Stimulated activated CD8-positive, alpha-beta memory T cell treated with anti-CD3 and anti-CD28 coated beads, Interleukin-15, amount 100 ng/mL, for 4 hours (primary cell): ENCODE data around the gene ALDOC.
"Not testable (repeated sequence)": the region's sequence is repeated elsewhere in the genome, so short reads cannot be mapped to it uniquely, and the experiment has no call there.

ENCODE experiments used
- DNase-seq, 2 donors: peaks; one replicate each; pipeline ENCODE4 v3.0.0-alpha.2; 2020; ENCODE audit warnings: low read depth in 2 of 2

ALDOC gene

DNA sequence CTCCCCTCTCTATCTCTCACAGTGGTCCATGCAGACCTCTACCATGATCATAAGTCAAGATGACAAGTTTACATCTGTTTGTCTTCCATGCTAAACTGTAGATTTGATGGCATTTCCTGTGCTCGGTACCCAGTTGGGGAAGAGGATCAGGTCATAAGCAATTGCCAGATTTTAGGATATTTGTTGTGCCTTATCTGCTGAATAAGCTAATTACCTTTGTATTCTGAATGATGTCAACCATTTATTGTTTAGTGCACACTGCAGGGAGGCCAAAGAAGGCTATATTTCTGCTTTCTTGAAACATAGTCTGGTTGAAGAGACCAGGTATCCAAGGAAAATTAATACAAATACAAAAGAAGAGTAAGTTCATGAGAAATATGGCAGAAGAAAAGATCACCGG is 5.8 kb upstream of the ALDOC start:
- DNase-seq = no peak

DNA sequence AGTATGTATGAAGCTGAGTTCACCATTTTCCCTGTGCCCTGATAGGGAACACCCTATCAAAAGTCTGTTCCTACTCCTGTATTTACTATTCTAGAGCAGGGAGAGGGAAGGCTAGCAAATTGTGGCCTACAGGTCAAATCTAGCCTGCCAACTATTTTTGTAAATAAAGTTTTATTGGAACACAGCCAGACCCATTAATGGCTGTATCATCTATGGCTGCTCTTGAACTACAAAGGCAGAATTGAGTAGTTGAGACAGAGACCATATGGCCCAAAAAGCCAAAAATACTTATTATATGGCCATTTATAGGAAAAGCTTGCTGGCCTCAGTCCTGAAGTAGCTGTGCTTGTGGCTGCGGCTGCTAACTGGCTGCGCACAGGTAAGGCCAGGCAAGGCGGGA is 4.3 kb upstream of the ALDOC start:
- DNase-seq = no peak

DNA sequence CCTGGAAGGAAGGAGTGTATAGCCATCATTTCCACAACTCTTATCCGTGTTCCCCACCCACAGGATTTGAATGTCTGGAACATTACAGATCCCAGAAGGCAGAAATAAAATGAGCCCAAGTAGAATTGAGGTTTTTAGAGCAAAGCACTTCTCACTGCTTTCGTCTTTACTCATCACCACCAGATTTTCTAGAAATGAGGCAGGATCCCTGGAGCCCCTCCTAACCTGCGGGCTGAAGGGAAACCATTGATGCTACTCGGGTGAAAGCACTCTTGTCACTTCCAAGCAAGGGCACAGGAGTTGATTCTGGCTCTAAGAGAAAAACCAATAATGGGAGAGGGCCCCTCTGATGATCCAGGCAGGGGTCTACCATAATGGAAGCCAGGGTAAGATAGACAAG is 2.8 kb upstream of the ALDOC start:
- DNase-seq = no peak

DNA sequence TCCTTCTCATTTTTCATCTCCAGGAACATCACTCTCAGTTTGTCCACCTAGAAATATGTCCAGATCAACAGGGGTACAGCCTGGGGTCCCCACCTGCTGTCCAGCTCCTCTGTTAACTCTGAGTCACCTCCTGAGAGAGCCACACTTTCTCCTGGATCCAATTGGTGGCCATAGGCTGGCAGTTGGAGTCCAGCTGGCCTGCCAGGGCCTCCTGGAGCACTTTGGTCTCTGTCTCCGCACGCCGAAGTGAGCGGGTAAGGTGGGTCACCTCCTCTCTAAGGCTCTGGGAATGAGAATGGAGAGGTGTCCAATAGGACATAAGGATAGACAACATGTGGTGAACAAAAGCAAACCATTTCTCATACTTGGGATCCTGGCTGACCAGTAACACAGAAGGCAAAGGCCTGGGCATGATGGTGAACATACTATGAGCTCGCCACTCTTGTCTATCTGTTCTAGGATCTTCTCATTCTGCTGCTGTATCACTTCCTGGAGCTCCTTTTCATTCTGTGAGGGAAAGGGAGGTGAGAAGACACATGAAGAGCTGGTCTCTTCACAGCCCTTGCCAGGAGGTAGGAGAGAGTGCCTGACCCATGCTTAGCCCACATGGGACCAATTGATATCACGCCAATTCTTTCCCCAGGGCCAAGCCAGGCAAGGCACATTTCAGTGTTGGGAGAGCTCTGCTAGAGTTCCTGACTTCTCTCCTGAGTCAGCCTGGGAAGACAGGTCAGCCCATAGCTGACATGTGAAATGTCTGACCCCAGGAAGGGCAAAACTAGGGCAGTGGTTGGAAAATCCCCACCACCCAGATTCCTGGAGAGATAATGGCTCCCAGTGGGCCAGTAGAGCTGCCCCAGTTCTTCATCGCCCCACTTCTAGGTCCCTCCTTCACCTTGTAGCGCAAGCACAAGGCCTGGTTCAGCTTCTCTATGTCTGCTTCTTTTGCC is 1.8 kb upstream of the ALDOC start:
- DNase-seq = no peak

DNA sequence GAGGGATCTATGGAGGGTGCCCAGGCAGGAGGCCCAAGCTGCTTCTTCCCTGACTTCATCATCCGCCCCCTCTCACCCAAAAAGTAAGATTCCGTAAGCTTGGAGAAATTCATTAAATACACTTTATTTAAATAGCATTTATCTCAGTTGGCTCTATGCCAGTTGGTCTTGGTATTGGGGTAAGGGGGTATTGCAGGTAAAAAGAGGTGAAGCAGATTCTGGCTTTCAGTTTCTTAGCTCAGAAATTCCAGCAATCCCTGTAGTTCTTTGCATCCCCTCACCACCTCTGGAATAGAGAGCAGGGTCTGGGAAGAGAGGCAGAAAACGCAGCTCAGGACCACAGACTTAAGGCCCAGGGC is 750 bp upstream of the ALDOC start:
- no peak for DNase-seq

DNA sequence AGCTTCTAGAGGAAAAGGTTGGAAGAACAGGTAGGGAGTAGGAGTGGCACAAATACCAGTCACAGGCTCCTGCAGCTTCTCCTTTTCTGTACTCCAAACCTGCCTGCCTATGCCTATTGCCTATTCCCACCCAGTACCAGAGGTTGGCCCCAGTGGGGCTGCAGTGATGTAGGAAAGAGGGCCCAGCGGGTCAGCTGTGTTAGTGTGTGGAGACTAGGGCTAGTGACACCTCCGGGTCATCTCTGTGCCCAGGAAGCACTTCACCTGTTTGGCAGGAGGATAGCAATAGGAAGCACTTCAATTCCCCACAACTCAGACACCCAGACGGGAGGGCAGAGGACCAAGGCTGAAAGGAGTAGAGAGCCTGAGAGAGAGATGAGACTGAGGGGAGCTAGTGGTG is 679 bp downstream of the ALDOC start:
- DNase-seq = not testable (repeated sequence)

DNA sequence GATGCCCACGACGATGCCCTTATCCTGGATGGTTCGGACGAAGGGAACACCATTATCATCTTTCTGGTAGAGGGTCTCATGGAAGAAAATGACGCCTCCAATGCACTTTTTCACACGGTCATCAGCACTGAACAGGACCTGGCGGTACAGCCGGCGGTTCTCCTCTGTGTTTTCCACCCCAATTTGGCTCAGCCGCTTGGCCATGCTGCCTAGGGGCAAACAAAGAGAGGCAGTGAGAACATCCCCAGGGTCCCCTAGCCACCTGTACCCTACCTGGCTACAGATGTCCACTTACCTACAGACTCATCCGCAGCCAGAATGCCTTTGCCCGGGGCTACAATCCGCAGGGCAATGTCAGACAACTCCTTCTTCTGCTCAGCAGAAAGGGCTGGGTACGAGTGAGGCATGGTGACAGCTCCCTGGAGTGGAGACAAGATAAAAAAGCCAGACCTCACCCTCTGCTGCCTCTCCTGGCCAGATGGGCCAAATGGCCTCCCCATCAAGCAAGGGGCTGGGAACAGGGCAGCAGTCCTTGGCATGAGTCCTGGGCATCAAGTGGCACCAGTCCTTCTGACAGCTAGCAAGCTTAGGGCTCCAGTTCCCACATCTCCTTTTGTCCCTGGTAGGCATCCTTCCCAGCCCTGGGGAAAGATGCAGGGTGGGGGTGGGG is 1.4 kb downstream of the ALDOC start:
- DNase-seq = no peak

DNA sequence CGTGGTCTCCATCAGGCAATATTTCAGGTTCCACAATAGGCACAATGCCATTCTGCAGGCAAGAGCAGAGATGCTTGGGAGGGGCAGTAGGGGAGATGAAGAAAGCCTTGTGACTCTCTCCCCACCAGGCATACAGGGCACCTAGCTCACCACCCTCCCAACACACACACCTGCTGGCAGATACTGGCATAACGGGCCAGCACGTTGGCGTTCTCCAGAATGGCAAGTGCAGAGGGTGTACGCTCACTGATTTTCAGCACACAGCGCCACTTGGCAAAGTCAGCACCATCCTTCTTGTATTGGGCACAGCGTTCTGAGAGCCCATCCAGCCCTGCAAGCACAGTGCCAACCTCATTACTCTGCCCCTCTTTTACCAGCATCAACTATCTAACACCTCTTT is 2.2 kb downstream of the ALDOC start:
- DNase-seq = no peak

DNA sequence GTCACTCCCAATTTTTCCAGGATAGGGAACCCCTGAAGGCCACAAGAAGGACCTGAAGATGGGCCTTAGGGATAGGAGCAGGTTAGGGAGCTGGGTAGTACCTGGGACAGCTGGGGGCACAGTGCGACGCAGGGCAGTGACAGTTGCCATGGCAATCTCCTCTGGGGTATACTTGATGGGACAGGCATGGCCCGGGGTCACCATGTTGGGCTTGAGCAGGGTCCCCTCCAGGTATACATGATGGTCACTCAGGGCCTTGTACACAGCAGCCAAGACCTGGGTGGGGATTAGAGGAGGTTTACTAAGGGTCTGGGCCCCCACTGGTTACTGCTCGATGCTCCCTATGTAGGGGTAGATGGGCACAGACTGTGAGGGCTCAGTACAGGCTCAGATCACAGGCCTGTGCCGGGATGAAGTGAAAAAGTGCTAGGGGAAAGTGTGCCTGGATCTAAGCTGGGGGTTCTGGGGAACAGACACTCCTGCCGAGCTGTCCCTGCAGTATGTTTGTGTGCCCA is 2.7 kb downstream of the ALDOC start:
- no peak for DNase-seq

DNA sequence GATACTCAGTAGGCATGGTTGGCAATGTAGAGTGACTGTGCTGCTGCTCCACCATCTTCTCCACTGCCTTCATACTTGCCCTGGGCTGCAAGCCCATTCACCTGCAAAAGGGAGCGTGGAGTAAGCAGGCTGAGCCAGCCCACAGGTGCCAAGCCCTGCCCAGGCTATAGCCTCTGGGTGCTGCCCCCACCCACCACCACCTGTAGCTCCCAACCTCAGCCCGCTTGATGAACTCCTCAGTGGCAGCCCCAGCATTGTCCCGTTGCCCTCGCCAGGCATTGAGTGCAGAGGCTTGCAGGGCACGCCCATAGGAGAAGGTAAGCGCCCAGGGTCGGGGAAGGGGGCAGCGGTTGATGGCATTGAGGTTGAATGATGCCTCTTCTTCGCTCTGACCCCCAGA is 3.2 kb downstream of the ALDOC start:
- DNase-seq = no peak

DNA sequence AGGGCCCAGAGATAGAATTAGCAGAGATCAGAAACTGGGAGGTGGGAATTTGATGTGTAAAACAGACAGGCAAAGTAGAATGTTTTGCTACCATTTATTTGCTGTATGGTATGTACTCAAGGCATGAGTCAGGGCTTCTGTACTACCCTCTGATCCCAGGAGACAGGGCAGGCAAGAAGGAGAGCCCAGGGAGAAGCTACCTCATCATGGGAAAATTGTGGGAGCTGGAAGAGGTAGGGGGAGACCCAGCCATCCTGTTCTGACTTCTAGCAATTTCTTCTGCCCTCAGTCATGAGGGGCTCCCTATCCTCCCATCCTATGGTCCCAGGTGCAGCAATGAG is 3.7 kb downstream of the ALDOC start:
- no peak for DNase-seq

DNA sequence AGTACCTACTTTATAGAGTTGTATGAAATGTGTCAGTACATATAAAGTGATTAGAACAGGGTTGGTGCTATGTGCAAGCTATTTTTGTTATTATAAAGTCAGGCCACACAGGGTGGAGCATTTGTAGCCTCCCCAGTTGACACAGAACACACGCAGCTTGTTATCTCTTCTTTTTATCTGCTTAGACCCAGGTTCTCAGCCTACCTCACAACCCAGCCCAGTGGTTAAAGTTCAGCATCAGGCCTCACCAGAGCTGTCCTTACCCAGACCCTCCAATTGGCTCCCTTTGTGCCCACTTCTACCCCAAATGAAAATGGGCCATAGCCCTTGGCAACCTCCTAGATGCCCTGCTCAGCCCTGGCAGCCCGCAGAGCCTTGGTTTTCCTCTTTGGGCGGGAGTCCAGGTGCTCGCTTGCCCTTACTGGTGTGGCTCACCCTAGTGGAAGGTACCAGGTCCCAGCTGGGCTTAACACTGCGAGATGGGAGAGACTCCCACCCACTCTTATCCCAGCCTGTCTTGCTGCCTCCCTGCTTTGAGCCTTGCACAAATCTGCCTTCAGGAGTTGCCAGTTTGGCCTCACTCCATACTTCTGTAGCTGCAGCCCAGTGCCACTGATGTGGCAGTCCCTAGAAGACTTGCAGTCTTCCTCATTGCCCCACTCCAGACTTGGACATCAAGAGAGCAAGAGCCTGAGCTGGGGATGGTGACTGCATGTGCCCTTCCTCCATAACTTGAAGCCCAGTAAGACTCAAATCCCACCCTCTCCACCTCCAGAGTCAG is 4.2 kb downstream of the ALDOC start:
- DNase-seq = no peak

DNA sequence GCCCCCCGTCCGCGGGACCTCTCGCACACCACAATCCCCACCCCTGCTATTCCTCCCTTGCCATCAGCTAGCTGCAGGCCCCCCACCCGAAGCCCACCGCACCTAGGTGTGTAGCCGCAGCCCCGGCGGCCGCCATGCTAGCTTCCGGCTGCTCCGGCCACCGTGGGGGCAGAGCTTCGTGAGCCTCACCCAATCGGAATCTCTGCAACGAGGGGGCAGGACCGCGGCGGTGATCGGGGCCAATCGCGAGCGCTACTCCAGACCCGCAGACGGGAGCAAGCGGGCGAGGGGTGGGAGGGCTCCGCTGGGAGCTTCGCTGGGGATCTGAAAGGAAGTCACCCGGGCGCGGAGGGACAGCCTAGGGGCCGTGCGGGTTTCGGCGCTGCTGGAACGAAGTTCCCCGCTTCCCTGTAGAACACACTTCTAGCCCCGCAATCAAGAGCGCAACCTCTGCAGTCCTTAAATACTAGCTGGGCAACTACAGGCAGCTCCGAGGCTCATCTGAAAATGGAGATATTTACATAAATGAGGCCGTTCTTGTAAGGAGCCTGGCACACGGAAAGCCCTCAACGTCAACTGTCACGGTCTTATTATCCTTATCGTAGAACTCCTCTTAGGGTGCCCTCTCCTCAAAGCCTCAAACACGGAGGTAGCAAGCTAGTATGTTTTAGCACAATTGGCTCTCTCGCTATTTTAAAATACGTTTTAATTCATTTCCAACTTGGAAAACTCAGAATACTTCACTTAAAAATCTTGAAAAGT is 5.2 kb downstream of the ALDOC start, which contains the start of gene PIGS:
Gene PIGS (minus strand): TSS at position 164 of the 762 bp plus-strand sequence. CDS start 28 bp downstream, at position 136.
- DNase-seq = peak; percentile 79 to 83

DNA sequence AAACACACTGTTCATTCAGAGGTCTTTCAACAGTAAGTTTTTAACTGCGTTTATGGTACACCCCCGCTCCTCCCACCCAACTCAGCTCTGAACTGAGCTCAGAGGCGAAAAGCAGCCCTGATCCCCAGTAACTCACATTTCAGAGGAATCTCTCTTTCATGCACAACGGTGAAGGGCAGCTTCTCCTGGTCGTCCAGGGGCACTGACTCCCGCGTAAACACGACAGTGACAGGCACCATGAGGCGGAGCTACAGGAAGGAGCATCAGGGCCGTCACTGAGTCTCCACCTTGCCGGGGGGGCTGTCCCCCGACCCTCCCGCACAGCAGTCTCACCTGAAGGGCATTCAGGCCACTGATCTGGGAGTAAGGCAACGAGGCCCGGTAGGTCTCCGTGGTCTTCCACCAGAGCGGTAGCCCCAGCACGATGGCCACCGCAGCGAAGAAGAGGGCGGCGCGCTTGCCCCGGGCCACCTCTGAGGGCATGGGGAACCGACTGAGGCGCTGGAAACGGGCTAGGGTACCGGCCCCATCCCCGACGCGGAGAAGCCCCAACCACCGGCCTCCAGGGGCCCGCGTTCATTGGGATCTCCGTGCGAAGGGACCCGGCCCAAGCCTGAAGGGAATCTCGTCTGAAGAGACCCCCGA is 5.9 kb downstream of the ALDOC start:
- peak in 1 of 2 donors; percentile 17 for DNase-seq

DNA sequence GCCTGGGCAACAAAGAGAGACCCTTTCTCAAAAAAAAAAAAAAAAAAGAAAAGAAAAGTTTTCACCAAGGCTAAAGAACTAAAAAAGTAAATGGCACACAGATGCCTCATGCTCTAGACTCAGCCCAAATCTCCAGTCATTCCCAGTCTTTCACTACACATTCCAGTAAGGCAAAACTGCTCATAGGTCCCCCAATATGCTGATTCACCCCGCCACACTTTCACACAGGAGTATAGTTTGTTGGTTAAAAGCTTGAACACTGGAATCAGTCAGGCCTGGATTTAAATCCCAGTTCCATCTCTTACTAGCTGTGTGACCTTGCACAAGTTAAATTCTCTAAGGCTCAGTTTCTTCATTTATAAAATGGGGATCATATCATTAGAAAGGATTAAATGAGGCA is 7.2 kb downstream of the ALDOC start:
- no peak for DNase-seq

DNA sequence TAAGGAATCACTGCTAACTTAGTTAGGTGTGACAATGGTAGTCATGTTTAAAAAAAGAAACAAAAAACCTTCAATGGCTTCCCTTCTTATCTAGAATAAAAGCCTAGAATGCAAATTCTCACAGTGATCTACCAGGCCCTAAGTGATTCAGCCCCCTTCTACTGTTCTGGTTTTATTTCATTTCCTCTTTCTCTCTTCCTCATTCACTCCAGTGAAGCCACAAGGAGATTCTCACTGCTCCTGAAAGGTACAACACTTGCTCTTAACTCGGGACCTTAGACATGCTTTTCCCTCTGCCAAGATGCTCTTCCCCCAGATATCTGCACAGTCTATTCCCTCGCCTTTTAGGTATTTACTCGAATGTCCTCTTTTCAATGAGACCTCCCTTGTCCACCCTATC is 9.1 kb downstream of the ALDOC start:
- no peak for DNase-seq

DNA sequence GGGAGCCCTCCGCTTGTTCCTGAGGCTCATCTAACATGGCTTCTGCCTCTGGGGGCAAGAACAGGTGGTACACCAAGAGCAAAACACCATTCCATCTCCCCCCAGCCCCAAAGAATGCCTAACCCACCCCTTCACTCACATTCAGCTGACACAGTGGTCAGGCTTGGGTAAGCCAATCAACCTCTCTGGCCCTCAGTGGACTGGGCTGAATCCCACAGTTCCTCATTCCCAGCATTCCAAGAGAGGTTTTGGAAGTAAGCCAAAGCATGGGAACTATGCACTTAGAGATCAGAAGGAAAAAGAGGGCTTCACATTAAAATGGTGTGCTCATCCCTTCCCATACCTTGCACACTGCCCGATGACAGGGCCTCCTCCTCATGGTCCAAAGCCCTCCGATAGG is 13.2 kb downstream of the ALDOC start:
- DNase-seq = no peak

DNA sequence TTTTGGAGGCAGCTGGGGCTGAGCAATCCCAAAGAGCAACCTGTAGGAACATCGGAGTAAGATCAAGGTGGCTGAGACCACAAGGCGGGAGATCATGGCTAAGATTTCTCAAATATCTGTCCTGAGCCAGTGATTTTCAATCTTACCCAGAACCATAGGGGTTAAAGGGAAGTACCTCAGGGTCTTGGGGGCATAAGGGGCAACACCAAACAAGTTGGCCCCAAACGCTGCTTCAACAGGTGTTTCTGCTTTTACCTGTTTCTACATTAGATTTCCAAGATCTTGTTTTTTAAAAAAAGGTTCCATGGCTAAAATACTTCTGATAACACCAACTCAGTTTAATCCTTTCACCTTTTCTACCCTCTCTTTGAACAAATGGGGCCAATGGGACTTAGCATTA is 21.7 kb downstream of the ALDOC start:
- no peak for DNase-seq

DNA sequence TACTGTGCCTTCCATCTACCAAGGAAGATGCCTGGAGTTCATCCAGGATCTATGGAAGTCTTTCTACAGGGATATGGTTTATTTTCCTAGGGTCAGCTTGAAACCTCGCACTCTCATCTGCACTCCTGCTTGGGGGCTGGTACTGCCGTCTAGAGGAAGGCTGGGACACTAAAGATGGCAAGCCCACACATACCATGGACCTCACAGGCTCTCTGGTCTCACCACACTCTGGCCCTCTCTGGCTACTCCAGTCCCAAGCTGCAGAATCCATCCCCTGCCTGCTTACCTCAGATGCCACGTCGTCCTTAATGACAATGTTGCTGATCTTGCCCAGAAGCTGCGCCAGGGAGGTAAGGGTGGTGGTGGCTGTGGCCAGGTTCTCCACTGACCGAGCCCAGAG is 22.1 kb downstream of the ALDOC start:
- no peak for DNase-seq

DNA sequence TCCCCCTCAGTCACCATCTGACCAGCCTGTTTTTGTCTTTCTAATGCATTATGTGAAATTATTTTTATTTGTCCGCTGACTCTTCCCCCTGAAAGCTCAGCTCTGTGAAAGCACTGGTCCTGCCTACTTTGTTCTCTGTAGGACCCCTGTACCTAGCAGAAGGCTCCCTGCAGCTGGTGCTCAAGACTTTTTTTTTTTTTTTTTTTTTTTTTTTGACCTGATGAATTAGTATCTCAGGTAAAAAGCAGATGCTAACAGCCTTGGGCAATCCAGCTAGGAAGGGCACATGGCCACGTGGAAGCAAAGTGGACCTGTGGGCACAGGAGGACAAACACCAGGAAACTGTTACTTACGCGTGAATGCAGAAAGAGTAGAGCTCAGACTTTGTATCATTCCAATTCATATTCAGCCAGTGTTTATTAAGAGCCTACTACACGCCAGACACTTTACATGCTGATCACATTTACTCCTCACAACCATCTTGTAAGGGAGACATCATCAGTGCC is 23.6 kb downstream of the ALDOC start:
- no peak for DNase-seq
